ENCODE results near the gene NOP10.
"Not testable (repeated sequence)": the region's sequence is repeated elsewhere in the genome, so short reads cannot be mapped to it uniquely, and the experiment has no call there.

DNA sequence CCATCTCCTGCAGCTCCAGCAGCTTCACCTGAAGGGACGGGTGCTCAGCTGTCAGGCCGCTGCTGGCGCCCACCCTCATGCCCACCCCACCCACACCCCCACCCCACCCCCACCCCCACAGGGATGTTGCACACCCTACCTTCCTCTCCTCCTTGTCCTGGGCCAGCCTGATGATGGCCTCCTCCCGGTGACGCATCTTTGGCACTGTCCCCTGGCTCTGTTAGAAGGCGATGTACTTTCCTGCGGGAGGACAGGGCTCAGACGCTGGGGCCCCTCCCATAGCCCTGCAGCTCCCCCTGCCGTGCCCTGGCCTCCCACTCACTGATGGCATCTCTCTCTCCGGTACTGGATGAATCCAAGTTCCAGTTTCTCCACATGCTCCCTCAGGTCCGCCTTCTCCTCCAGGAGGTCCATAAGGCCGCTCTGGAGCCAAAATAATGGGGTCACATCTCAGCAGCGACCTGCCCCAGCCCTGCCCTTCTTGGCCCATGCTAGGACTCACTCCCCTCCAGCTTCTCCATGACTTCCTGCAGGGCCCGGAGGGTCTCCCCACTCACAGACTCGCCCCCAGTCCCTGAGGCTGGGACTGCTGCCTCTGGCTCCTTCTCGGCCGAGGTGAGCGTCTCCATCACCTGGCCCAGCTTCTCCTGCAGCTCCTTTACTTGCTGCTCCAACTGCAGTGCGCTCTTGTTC is 39.0 kb upstream of the NOP10 start:
- TF ChIP-seq POLR2A (IDR thresholded peaks at IDR 0.05), result not testable (repeated sequence)
- TF ChIP-seq, protein P1, sequence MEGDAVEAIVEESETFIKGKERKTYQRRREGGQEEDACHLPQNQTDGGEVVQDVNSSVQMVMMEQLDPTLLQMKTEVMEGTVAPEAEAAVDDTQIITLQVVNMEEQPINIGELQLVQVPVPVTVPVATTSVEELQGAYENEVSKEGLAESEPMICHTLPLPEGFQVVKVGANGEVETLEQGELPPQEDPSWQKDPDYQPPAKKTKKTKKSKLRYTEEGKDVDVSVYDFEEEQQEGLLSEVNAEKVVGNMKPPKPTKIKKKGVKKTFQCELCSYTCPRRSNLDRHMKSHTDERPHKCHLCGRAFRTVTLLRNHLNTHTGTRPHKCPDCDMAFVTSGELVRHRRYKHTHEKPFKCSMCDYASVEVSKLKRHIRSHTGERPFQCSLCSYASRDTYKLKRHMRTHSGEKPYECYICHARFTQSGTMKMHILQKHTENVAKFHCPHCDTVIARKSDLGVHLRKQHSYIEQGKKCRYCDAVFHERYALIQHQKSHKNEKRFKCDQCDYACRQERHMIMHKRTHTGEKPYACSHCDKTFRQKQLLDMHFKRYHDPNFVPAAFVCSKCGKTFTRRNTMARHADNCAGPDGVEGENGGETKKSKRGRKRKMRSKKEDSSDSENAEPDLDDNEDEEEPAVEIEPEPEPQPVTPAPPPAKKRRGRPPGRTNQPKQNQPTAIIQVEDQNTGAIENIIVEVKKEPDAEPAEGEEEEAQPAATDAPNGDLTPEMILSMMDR (IDR thresholded peaks at IDR 0.05 in 4 of 5, conservative IDR thresholded peaks at IDR 0.05 in 1 of 5), result not testable (repeated sequence)

Data from gastrocnemius medialis (tissue), 4 donors.